Measurements from ENCODE around the gene TMEM258.

Gene TMEM258

GRCh38 chr11:61797263-61797944 lies 5.0 kb upstream of the TMEM258 start:
- in situ Hi-C loops (cut with HindIII; ENCODE audit: low sequenced_read_pairs): no loop called here

- in situ Hi-C loops (cut with HindIII; ENCODE audit: low sequenced_read_pairs): no loop called here
These were observed 3.6 kb upstream of the TMEM258 start for GRCh38 chr11:61795876-61796526.

- in situ Hi-C loops (cut with HindIII; ENCODE audit: low sequenced_read_pairs): no loop called here
These were observed 3.1 kb upstream of the TMEM258 start for GRCh38 chr11:61795459-61795858.

GRCh38 chr11:61794579-61794978 lies 2.2 kb upstream of the TMEM258 start:
- in situ Hi-C loops (cut with HindIII; ENCODE audit: low sequenced_read_pairs): no loop called here

GRCh38 chr11:61793829-61794204 lies 1.4 kb upstream of the TMEM258 start:
- in situ Hi-C loops (cut with HindIII; ENCODE audit: low sequenced_read_pairs): no loop called here

- in situ Hi-C loops (cut with HindIII; ENCODE audit: low sequenced_read_pairs): no loop called here
These were observed 857 bp upstream of the TMEM258 start for GRCh38 chr11:61793083-61793828.

GRCh38 chr11:61791737-61792309 lies 576 bp downstream of the TMEM258 start:
- in situ Hi-C loops (cut with HindIII; ENCODE audit: low sequenced_read_pairs): no loop called here

GRCh38 chr11:61787928-61788491 lies 4.4 kb downstream of the TMEM258 start:
- in situ Hi-C loops (cut with HindIII; ENCODE audit: low sequenced_read_pairs): no loop called here

GRCh38 chr11:61785837-61786402 lies 6.5 kb downstream of the TMEM258 start:
- in situ Hi-C loops (cut with HindIII; ENCODE audit: low sequenced_read_pairs): no loop called here

- in situ Hi-C loops (cut with HindIII; ENCODE audit: low sequenced_read_pairs): no loop called here
These were observed 7.9 kb downstream of the TMEM258 start for GRCh38 chr11:61784506-61784805.

- in situ Hi-C loops (cut with HindIII; ENCODE audit: low sequenced_read_pairs): no loop called here
These were observed 8.5 kb downstream of the TMEM258 start for GRCh38 chr11:61783717-61784505.

- in situ Hi-C loops (cut with HindIII; ENCODE audit: low sequenced_read_pairs): no loop called here
These were observed 9.6 kb downstream of the TMEM258 start for GRCh38 chr11:61782841-61783240.

GRCh38 chr11:61782299-61782698 lies 10.1 kb downstream of the TMEM258 start:
- in situ Hi-C loops (cut with HindIII; ENCODE audit: low sequenced_read_pairs): no loop called here

- in situ Hi-C loops (cut with HindIII; ENCODE audit: low sequenced_read_pairs): no loop called here
These were observed 10.8 kb downstream of the TMEM258 start for GRCh38 chr11:61781585-61781984.

- in situ Hi-C loops (cut with HindIII; ENCODE audit: low sequenced_read_pairs): no loop called here
These were observed 11.7 kb downstream of the TMEM258 start for GRCh38 chr11:61780581-61781162.

- in situ Hi-C loops (cut with HindIII; ENCODE audit: low sequenced_read_pairs): no loop called here
These were observed 12.5 kb downstream of the TMEM258 start for GRCh38 chr11:61779666-61780525.

- in situ Hi-C loops (cut with HindIII; ENCODE audit: low sequenced_read_pairs): no loop called here
These were observed 13.3 kb downstream of the TMEM258 start for GRCh38 chr11:61778920-61779650.

GRCh38 chr11:61778357-61778886 lies 14.0 kb downstream of the TMEM258 start:
- in situ Hi-C loops (cut with HindIII; ENCODE audit: low sequenced_read_pairs): no loop called here
